Measurements from ENCODE around the gene LRRC63.

The LRRC63 gene

DNA sequence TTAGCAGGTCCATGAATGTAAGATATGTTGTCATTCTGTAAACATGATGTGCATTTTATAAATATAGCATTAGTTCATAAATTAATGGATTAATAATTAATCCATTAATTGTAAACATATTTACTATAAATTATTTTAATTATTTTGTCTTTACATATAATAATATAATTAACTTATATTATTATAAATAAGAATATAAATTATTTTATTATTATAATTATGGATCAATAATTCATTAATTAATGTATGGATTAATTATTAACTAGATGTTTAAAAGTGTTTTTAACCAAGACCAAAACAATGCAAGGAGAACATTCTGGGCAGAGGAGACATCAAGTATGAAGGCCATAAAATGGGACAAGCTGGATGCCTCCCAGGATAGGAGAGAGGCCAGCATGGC lies 103.3 kb downstream of the LRRC63 start:
- DNase-seq: no peak

- DNase-seq: no peak
Observed at GRCh38 chr13:46315491-46316075, 103.9 kb downstream of the LRRC63 start.

DNA sequence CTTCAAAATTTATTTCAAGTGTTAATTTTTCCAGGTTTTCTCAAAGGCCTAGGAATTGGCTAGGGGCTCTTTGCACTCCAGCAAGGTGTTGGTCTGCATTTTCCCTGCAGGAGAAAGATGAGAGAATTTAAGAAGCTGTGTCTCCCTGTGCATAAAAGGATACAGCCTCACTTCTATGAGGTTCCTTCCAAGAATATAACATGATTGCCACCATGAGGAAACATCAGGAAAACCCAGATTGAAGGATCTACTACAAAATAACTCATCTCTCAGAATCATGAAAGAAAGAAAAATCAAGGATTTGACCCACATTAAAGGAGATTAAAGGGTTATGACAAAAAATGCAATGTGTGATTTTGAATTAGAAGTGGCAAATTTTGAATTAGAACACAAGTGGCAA lies 105.4 kb downstream of the LRRC63 start:
- no peak for DNase-seq

DNA sequence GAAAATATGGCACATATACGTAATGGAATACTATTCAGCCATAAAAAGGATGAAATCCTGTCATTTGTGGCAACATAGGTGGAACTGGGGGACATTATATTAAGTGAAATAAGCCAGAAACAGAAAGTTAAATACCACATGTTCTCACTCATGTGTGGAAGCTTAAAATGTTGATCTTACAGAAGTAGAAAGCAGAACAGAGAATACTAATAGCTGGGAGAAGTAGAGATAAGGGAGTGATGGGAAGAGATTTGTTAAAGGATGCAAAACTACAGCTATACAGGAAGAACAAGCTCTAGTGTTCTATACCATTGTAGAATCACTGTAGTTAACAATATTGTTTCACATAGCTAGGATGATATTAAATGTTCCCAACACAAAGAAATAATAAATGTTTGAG lies 107.3 kb downstream of the LRRC63 start:
- no peak for DNase-seq

GRCh38 chr13:46320406-46320805 lies 108.7 kb downstream of the LRRC63 start:
- DNase-seq: no peak

DNA sequence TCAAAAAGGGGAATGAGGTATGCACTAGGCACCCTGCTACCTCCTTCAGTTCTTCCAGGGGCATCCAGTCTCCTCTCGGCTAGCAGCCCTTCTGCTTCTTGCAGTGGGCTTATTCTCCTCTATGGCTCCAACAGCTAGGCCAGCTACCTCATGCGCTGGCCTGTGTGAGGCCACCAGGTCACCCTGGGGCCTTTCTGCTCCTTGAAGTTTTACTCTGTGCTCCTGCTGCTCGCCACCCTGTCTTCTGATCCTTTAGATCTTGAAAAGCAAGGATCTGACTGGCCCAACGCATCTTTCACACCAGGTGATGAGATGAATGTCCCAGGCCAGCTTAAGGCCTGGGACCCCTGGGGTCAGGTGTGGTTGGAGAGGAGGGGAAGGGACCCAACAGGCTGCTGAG lies 109.1 kb downstream of the LRRC63 start:
- DNase-seq: no peak

- no peak for DNase-seq
Observed at GRCh38 chr13:46321494-46322225, 109.9 kb downstream of the LRRC63 start.

DNA sequence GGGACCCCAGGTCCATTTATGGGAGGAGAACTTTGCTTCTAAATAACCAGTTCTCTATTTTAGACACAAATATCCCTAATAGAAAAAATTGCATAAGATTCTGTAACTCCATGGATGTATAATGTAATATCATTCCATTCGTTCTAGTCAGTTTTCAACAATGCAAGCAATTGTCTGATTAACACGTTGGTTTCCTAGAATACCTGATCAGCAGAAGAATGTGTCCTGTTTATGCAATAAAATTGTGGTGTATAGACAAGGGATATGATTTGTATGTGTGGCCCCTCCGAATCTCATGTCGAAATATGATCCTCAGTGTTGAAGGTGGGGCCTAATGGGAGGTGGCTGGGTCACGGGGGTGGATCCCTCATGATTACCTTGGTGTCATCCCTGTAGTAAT lies 113.2 kb downstream of the LRRC63 start:
- DNase-seq: no peak

Data from activated gamma-delta T cell (primary cell).